Transverse colon (tissue), 4 donors: ENCODE data around the gene SMAD2. TPM values are rescaled to one million over a fixed set of nuclear protein-coding genes. Genes with fewer than 3 reads are reported as not detected.

Source experiments
- DNase-seq: peaks from one replicate; pipeline ENCODE4 v3.0.0-alpha.2; 2019
- H3K27ac ChIP-seq, 4 donors: fragments of 200-600 bp; sonication (generic); 2 replicates each; pipeline ENCODE4 v1.5.1; 2016 to 2018; ENCODE audit warnings: inconsistent platforms in 4 of 4
- H3K27me3 ChIP-seq: fragments of 200-600 bp; sonication (generic); 2 replicates; pipeline ENCODE4 v1.5.1; 2017; ENCODE audit warnings: inconsistent platforms
- H3K36me3 ChIP-seq, 4 donors: fragments of 200-600 bp; sonication (generic); 2 replicates each; pipeline ENCODE4 v1.5.1; 2017 to 2019; ENCODE audit warnings: inconsistent platforms in 4 of 4
- H3K4me1 ChIP-seq, 4 donors: fragments of 200-600 bp; sonication (generic); 2 replicates each; pipeline ENCODE4 v1.5.1; 2017 to 2020; ENCODE audit warnings: inconsistent platforms in 4 of 4
- H3K4me3 ChIP-seq, 4 donors: fragments of 200-600 bp; sonication (generic); 1 replicate in 1 of 4; 2 replicates in 3 of 4; pipeline versions ENCODE4 v1.5.1 to v1.6.1; 2017 to 2019; ENCODE audit warnings: inconsistent platforms in 4 of 4
- H3K9me3 ChIP-seq, 2 donors: fragments of 200-600 bp; sonication (generic); 2 replicates each; pipeline ENCODE4 v1.5.1; 2017 to 2019; ENCODE audit warnings: inconsistent platforms in 2 of 2
- CTCF ChIP-seq, 5 experiments: fragments of 200-600 bp in 3 of 5; fragments of 450-650 bp in 2 of 5; sonication (generic) in 3 of 5; IDR thresholded peaks; 1 replicate in 2 of 5; 2 replicates in 3 of 5; pipeline ENCODE4 v1.5.1; 2016 to 2017; ENCODE audit warnings: antibody characterized with exemption in 5 of 5, inconsistent platforms in 3 of 5, mild to moderate bottlenecking in 2 of 5, moderate library complexity in 1 of 5
- EP300 ChIP-seq: sonication (generic); formaldehyde crosslinking; IDR thresholded peaks from one replicate; pipeline ENCODE4 v1.6.1; 2017; ENCODE audit warnings: antibody characterized with exemption, low read depth
- POLR2A ChIP-seq: fragments of 450-650 bp; IDR thresholded peaks from one replicate; pipeline ENCODE4 v1.6.1; 2016; ENCODE audit warnings: antibody characterized with exemption, mild to moderate bottlenecking, moderate library complexity
- POLR2AphosphoS5 ChIP-seq, 3 donors: sonication (generic); formaldehyde crosslinking; IDR thresholded peaks; one replicate each; pipeline ENCODE4 v1.6.1; 2016; ENCODE audit warnings: antibody characterized with exemption in 3 of 3
- WGBS, 2 donors: methylation state at CpG; one replicate each; pipeline ENCODE4 v1.1.5; 2018; ENCODE audit warnings: low coverage in 1 of 2; 5-methylcytosine and 5-hydroxymethylcytosine counted together
- in situ Hi-C, 4 donors: fragments of 200-750 bp; cut with MboI; loops; one replicate each; pipeline versions ENCODE4 v1.15.0 to v1.15.1; 2017; ENCODE audit warnings: low sequenced_read_pairs in 3 of 4, low pct_ligation_motif_present in 1 of 4, low pct_unique_long_range_greater_than_20kb in 1 of 4
- intact Hi-C: fragments of 100-400 bp; cut with DNase I; formaldehyde crosslinking; loops from one replicate; pipeline ENCODE4 v1.15.1; 2023; ENCODE audit warnings: low total_unique reads
- total RNA-seq, 4 donors: library from RNA; depleted of rRNA; stranded (reverse); fragments of >200 nt; gene quantifications; one replicate each; pipeline ENCODE4 v1.1.0, GENCODE V29; 2016

The SMAD2 gene
- total RNA-seq, 4 donors from 2014 or later, result 17.9 to 68.8 (median 43.9) TPM

GRCh38 chr18:47873625-47874024 lies 56.8 kb downstream of the SMAD2 start:
- no peak for DNase-seq
- no peaks in the 10 kb centered on the region for H3K9me3 ChIP-seq
- in situ Hi-C loops, result no loop called here
- H3K4me3 ChIP-seq, result no peak overlapping the region
- TF ChIP-seq CTCF (IDR thresholded peaks at IDR 0.05) (no peak), EP300 (no peak), POLR2A (no peak), POLR2AphosphoS5 (IDR thresholded peaks at IDR 0.05) (no peak)
- H3K27ac ChIP-seq, result no peak overlapping the region
- H3K4me1 ChIP-seq, result peaks cover 0 to 36% (median 13%) of the 10 kb centered on the region in 4 donors
- H3K27me3 ChIP-seq, result no peaks in the 10 kb centered on the region
- peaks cover 0 to 6% (median 3%) of the 10 kb centered on the region in 4 donors for H3K36me3 ChIP-seq
- intact Hi-C loops, result no loop called here

- Histone ChIP-seq H3K9me3 (no peaks in the 10 kb centered on the region), H3K27ac (no peak overlapping the region), H3K4me3 (no peak overlapping the region), H3K36me3 (peaks cover 0 to 18% (median 8%) of the 10 kb centered on the region in 4 donors), H3K4me1 (peaks cover 0 to 36% (median 13%) of the 10 kb centered on the region in 4 donors), H3K27me3 (no peaks in the 10 kb centered on the region)
- in situ Hi-C loops, result no loop called here
- DNase-seq, result no peak
- WGBS, 2 donors, result 94 to 97% methylated on average over 6 of the region's 6 CpGs
- no peak for TF ChIP-seq EP300
- TF ChIP-seq CTCF (IDR thresholded peaks at IDR 0.05), result no peak
- no peak for TF ChIP-seq POLR2AphosphoS5 (IDR thresholded peaks at IDR 0.05)
- TF ChIP-seq POLR2A, result no peak
- intact Hi-C loops, result no loop called here
Measured at GRCh38 chr18:47872426-47872825, 58.0 kb downstream of the SMAD2 start.

GRCh38 chr18:47871288-47871687 lies 59.2 kb downstream of the SMAD2 start:
- DNase-seq, result no peak
- H3K27me3 ChIP-seq, result no peaks in the 10 kb centered on the region
- H3K9me3 ChIP-seq, result no peaks in the 10 kb centered on the region
- WGBS, 2 donors, result 59 to 80% methylated on average over 3 of the region's 3 CpGs
- H3K36me3 ChIP-seq, result peaks cover 0 to 18% (median 8%) of the 10 kb centered on the region in 4 donors
- H3K27ac ChIP-seq, result peak overlapping the region in 1 of 4 donors; percentile 9
- intact Hi-C loops (no loop called here), in situ Hi-C loops (no loop called here)
- H3K4me1 ChIP-seq, result peaks cover 0 to 36% (median 13%) of the 10 kb centered on the region in 4 donors
- no peak for TF ChIP-seq POLR2AphosphoS5 (IDR thresholded peaks at IDR 0.05)
- no peak for TF ChIP-seq EP300
- TF ChIP-seq CTCF (IDR thresholded peaks at IDR 0.05), result no peak
- TF ChIP-seq POLR2A, result no peak
- H3K4me3 ChIP-seq, result no peak overlapping the region

GRCh38 chr18:47870605-47871004 lies 59.9 kb downstream of the SMAD2 start:
- intact Hi-C loops, result no loop called here

GRCh38 chr18:47868744-47869143 lies 61.7 kb downstream of the SMAD2 start:
- in situ Hi-C loops (no loop called here), intact Hi-C loops (no loop called here)
- TF ChIP-seq POLR2AphosphoS5 (IDR thresholded peaks at IDR 0.05) (no peak), CTCF (IDR thresholded peaks at IDR 0.05) (no peak), POLR2A (no peak), EP300 (no peak)

More at GRCh38 chr18:47870605-47871004, 59.9 kb downstream of the SMAD2 start:
- Histone ChIP-seq H3K27me3 (no peaks in the 10 kb centered on the region), H3K4me1 (peaks cover 0 to 36% (median 13%) of the 10 kb centered on the region in 4 donors), H3K9me3 (no peaks in the 10 kb centered on the region), H3K36me3 (peaks cover 0 to 18% (median 8%) of the 10 kb centered on the region in 4 donors), H3K27ac (peak overlapping the region in 1 of 4 donors; percentile 9), H3K4me3 (no peak overlapping the region)
- DNase-seq, result no peak
- in situ Hi-C loops, result no loop called here
- TF ChIP-seq EP300, result no peak
- no peak for TF ChIP-seq POLR2A
- TF ChIP-seq POLR2AphosphoS5 (IDR thresholded peaks at IDR 0.05), result no peak
- 32 to 38% methylated on average over 1 of the region's 1 CpG for WGBS, 2 donors

More at GRCh38 chr18:47868744-47869143, 61.7 kb downstream of the SMAD2 start:
- no peak overlapping the region for H3K4me3 ChIP-seq
- no peak for DNase-seq
- H3K27me3 ChIP-seq, result no peaks in the 10 kb centered on the region
- peaks cover 0 to 32% (median 13%) of the 10 kb centered on the region in 4 donors for H3K4me1 ChIP-seq
- peaks cover 0 to 26% (median 10%) of the 10 kb centered on the region in 4 donors for H3K36me3 ChIP-seq
- no peak overlapping the region for H3K27ac ChIP-seq
- WGBS, 2 donors, result 87 to 90% methylated on average over 3 of the region's 3 CpGs
- no peaks in the 10 kb centered on the region for H3K9me3 ChIP-seq
